Adrenal gland (tissue), 5 donors: ENCODE results near the gene AMN.

Experiments
- POLR2A ChIP-seq, 2 donors: fragments of 450-650 bp; IDR thresholded peaks; one replicate each; pipeline ENCODE4 v1.6.1; 2017; ENCODE audit warnings: antibody characterized with exemption in 2 of 2, mild to moderate bottlenecking in 2 of 2, moderate library complexity in 1 of 2
- TF ChIP-seq, protein P1 (sequence below), 6 experiments: fragments of 450-650 bp in 4 of 6; fragments of 200-600 bp in 2 of 6; sonication (generic) in 1 of 6; IDR thresholded peaks; 1 replicate in 5 of 6; 2 replicates in 1 of 6; pipeline versions ENCODE4 v1.5.1 to v1.8.0; 2016 to 2021; ENCODE audit warnings: antibody characterized with exemption in 6 of 6, mild to moderate bottlenecking in 2 of 6, moderate library complexity in 1 of 6
- donor health status: DM: no; HTN: no; CAD: no.

- no peak for TF ChIP-seq POLR2A (IDR thresholded peaks at IDR 0.05)
- TF ChIP-seq, protein P1, sequence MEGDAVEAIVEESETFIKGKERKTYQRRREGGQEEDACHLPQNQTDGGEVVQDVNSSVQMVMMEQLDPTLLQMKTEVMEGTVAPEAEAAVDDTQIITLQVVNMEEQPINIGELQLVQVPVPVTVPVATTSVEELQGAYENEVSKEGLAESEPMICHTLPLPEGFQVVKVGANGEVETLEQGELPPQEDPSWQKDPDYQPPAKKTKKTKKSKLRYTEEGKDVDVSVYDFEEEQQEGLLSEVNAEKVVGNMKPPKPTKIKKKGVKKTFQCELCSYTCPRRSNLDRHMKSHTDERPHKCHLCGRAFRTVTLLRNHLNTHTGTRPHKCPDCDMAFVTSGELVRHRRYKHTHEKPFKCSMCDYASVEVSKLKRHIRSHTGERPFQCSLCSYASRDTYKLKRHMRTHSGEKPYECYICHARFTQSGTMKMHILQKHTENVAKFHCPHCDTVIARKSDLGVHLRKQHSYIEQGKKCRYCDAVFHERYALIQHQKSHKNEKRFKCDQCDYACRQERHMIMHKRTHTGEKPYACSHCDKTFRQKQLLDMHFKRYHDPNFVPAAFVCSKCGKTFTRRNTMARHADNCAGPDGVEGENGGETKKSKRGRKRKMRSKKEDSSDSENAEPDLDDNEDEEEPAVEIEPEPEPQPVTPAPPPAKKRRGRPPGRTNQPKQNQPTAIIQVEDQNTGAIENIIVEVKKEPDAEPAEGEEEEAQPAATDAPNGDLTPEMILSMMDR (IDR thresholded peaks at IDR 0.05) = no peak
Measured at GRCh38 chr14:102899516-102899900, 23.0 kb upstream of the AMN start.
